Fibroblast of skin of left biceps (primary cell): ENCODE measurements around the gene GIGYF2.
A peak's percentile ranks its signal among the peaks of the same experiment; 100 is the strongest.
"Not testable (repeated sequence)": the region's sequence is repeated elsewhere in the genome, so short reads cannot be mapped to it uniquely, and the experiment has no call there.

ENCODE experiments used
- DNase-seq, 2 experiments: peaks; one replicate each; pipeline ENCODE4 v3.0.0-alpha.2; 2013; ENCODE audit warnings: low read depth in 2 of 2

Gene GIGYF2

DNA sequence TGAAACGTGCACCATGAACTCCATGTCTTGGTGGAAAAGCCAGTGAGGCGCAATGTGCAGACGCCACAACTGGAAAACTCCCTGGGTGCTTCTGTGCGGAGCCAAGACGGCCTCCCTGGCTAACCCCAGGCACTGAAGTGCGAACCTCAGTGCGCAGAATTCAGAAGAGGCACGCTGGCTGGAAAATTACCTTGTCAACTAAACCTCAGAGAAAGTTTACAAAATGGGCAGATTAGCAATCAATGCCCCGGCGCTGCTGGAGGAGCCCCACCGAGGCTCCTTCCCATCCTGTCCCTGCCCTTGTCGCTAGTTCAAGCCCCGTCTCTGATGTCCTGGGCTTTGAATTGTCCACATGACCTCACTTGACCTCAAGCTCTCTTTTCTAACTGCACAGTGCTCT lies 195.1 kb downstream of the GIGYF2 start:
- DNase-seq, result no peak

GRCh38 chr2:232892843-232893242 lies 195.7 kb downstream of the GIGYF2 start:
- no peak for DNase-seq

DNA sequence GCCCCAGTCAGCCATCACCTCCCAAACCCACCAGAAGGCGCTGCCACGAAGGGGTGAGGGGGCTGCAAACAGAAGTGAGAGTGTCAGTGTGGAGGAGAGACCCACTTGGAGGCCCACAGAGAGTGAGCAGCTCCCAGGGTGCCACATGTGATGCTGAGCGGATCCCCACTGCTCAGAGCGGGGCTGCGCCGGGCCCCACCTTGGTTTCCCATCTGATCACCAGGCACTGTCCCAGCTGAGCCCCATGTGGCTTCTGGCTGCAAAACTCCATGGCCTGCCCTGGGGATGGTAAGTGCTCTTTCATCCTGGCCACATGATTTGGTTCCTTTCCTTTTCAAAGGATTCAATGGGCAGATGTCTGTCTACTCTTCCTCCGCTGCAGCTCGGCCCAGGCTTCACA lies 196.7 kb downstream of the GIGYF2 start:
- no peak for DNase-seq

DNA sequence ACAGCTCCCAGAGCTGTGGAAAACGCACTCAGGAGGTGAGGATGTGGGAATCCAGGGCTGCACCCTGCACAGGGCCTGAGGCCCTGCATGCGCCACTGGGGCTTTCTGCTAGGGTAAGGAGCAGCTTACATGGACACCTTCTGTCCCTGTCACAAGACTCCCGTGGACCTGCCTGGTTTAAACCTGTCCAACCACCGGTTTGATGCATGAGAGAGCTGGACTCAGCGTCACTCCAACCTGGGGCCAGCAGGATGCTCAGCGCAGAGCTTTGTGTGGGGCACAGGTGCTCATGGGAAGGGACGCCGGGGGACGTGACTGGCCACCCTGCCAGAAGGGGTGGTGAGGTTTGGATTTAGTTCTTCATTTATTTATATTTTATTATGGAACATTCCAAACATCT lies 197.1 kb downstream of the GIGYF2 start:
- no peak for DNase-seq

DNA sequence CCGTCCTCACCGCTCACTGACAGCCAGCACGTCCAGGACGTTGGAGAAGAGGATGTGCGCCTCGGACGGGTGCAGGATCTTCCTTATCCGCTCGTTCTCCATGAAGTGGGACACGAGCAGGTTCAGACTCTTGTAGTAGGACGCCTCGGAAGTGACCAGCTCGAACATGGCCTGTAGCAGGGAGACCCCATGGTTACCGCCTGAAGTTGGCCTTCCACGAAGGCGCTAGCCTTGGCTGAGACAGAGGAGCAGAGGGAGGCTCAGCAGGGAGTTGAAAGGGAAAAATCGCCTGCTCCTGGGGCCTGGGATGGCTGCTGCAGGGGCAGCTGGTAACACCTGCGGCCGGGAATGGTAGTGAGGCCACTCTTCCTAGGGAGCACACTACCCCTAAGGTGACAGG lies 197.6 kb downstream of the GIGYF2 start:
- DNase-seq, result no peak

DNA sequence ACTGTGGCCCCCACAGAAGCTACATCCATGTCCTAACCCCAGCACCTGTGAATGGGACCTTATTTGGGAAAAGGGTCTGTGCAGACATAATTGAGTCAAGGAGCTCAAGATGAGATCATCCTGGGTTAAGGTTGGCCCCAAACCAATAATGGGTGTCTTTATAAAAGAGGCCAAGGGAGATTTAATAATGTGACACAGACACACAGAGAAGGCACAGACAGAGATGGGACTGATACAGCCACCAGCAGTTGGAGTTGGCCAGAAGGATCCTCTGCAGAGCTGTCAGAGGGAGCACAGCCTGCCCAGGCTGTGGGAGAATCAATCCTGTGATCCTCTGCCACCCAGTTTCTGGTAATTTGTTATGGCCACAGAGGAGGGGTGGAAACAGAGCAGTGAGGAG lies 199.0 kb downstream of the GIGYF2 start:
- no peak for DNase-seq

GRCh38 chr2:232896720-232897597 lies 199.8 kb downstream of the GIGYF2 start:
- no peak for DNase-seq

GRCh38 chr2:232897598-232898408 lies 200.7 kb downstream of the GIGYF2 start:
- no peak for DNase-seq

DNA sequence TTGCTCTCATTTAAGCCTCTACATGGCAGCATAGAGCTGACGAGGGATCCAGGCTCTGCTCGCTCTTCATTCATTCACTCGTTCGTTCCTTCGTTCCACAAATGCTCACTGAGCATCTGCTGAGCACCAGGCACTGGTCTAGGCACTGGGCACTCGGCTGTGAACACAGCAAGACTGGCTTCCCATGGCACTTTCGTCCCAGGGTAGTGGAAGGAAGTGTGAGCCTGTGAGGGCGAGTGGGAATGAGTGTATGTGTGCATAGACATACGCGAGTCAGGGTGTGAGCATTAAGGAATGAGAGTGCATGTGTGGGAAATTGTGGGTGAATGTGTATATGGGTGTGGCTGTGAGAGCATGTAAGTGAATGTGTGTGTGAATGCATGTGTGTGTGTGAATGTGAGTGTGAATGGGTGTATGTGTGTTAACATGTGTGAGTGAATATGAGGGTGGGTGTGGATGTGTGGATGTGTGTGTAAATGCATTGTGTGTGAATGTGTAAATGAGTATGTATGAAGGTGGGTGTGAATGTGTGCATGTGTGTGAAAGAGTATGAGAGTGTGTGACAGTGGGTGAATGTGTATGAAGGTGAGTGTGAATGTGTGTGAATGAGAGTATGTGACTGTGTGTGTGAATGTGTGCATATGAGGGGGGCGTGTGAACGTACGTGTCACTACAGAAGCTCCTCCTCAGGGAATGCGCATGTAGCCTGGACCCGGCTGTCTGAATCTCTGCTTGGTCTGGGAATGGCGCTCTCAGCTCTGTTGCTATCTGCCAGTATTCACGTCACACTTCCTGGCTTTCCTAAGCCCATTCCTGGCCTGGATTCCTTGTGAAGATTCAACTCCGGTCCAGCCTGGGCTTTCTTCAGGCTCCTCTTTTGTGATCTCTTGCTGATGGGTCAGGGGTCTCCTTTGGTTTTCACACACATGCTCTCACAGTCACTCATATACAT lies 201.7 kb downstream of the GIGYF2 start:
- peak in 1 of 2 experiments; percentile 20 for DNase-seq

DNA sequence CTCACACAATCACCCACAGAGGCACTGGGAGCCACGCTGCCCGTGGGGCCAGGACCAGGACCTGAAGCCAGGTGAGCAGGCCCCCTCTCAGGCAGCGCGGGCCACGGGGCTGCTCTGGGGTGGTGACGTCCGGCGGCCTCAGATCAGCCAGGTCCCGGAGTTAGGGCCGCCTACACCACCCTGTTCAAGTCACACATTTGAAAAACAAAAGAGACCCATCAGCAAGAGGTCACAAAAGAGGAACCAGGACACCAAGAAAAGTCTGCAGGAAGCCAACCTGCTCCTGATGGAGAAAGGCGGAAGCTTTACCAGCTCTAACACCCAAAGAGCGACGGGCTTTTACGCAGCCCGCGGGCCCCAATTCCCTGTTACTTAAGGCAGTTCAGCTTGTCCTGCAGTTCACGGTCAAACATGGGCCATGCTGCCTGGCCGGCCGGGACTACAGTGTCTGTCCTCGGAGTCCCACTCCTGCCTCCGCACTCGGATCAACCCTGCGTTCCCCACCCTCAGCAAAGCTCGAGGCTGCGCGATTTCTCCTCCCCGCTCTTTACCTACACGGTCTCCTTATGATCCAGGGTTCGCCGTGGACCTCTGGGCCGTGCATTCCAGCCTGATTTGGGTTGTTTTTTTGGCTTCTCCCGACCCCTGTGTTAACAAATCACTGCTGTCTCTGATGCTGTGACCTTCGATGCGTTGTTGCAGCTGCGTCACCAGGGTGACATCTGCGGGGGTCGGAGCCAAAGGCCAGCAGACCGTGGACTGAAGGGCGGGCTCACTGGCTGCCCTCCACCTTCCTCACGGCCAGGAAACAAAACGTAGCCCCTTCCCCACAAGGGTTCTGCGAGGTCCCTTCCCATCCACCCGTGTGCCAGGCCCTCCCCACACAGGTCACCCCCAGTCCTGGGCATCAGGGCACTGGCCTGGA lies 203.9 kb downstream of the GIGYF2 start:
- no peak for DNase-seq

DNA sequence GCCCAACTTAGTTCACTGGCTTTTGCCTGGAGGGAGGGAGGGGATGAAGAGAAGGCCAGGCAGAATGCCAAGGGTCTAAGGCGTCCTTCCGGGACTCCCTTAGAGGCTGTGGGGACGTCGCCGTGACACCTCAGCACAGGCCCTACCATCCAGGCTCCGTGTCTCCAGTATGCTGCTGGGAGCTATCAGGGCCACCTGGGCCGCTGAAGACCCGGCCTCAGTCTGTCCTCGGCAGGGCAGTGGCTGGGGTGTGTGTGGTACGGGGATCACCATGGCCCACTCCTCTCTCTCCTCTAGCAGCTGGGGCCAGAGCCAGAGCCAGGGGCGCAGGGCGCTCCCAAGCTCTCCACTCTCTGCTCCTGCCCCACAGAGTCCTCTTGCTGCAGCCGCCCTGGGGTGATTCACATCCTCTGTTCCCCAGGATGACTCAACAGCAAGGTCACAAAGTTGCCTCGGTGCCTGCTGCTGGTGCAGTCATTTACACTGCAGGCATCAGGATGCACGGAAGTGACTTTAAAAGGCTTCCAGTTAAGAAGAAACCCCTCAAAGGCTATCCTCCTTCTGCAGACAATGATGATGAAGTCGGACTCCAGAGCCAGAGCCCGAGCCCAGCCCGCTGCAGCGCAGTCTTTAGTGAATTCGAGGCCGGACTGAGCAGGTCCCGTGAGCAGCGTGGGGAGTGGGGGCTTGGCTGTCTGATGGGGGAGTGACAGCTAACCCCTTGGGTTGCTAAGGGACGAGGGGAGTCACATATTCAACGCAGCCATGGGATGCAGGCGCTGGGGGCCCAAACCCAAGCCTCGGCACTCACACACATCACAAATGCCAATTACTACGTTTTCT lies 204.8 kb downstream of the GIGYF2 start:
- DNase-seq, result peak; percentile 27 to 40

- no peak for DNase-seq
Observed at GRCh38 chr2:232903989-232904388, 206.9 kb downstream of the GIGYF2 start.

- not testable (repeated sequence) for DNase-seq
Observed at GRCh38 chr2:232906867-232907717, 210.0 kb downstream of the GIGYF2 start.

DNA sequence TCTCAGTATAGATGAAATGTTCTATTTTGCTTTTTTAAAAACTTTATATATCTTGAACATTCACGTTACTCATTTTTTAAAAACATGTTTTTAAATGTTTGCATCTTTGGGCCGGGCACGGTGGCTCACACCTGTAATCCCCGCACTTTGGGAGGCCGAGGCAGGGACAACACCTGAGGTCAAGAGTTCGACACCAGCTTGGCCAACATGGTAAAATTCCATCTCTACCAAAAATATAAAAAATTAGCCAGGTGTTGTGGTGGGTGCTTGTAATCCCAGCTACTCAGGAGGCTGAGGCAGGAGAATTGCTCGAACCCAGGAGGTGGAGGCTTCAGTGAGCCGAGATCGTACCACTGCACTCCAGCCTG lies 210.6 kb downstream of the GIGYF2 start:
- not testable (repeated sequence) for DNase-seq

- no peak for DNase-seq
Observed at GRCh38 chr2:232908695-232909094, 211.6 kb downstream of the GIGYF2 start.
